ENCODE measurements around the gene LIMA1.

- TF ChIP-seq CTCF (IDR thresholded peaks at IDR 0.05), result no peak
- TF ChIP-seq POLR2AphosphoS5 (IDR thresholded peaks at IDR 0.05), result no peak
- TF ChIP-seq POLR2A (IDR thresholded peaks at IDR 0.05), result no peak
Measured at GRCh38 chr12:50297027-50297426, 13.7 kb upstream of the LIMA1 start.
